GM21717 (cell line): ENCODE results near the gene LRPAP1.

Source experiments
- ATAC-seq: cut with Tn5 transposase; IDR thresholded peaks from one replicate; pipeline ENCODE4 v1.9.1; 2021; ENCODE audit warnings: mild to moderate bottlenecking, moderate library complexity; ENCODE audit not compliant: unreplicated experiment

The LRPAP1 gene

GRCh38 chr4:3501825-3502425 lies 30.3 kb downstream of the LRPAP1 start:
- ATAC-seq = no peak

- no peak for ATAC-seq
These were observed 30.9 kb downstream of the LRPAP1 start for GRCh38 chr4:3501126-3501824.

GRCh38 chr4:3500634-3501101 lies 31.6 kb downstream of the LRPAP1 start:
- no peak for ATAC-seq

GRCh38 chr4:3500111-3500510 lies 32.1 kb downstream of the LRPAP1 start:
- ATAC-seq = no peak

- no peak for ATAC-seq
These were observed 32.5 kb downstream of the LRPAP1 start for GRCh38 chr4:3499710-3500109.

GRCh38 chr4:3498901-3499510 lies 33.2 kb downstream of the LRPAP1 start:
- ATAC-seq = no peak

GRCh38 chr4:3498407-3498806 lies 33.8 kb downstream of the LRPAP1 start:
- ATAC-seq = no peak

- no peak for ATAC-seq
These were observed 34.5 kb downstream of the LRPAP1 start for GRCh38 chr4:3497523-3498389.

- ATAC-seq = no peak
These were observed 35.1 kb downstream of the LRPAP1 start for GRCh38 chr4:3497095-3497494.

GRCh38 chr4:3496021-3496420 lies 36.2 kb downstream of the LRPAP1 start:
- no peak for ATAC-seq

- no peak for ATAC-seq
These were observed 36.8 kb downstream of the LRPAP1 start for GRCh38 chr4:3495204-3495975.

- no peak for ATAC-seq
These were observed 37.8 kb downstream of the LRPAP1 start for GRCh38 chr4:3494462-3494871.

- no peak for ATAC-seq
These were observed 38.3 kb downstream of the LRPAP1 start for GRCh38 chr4:3493720-3494461.

GRCh38 chr4:3492741-3493719 lies 39.2 kb downstream of the LRPAP1 start:
- no peak for ATAC-seq

- no peak for ATAC-seq
These were observed 40.4 kb downstream of the LRPAP1 start for GRCh38 chr4:3491681-3492405.

GRCh38 chr4:3489451-3489962 lies 42.7 kb downstream of the LRPAP1 start:
- no peak for ATAC-seq

- no peak for ATAC-seq
These were observed 43.4 kb downstream of the LRPAP1 start for GRCh38 chr4:3488820-3489219.

GRCh38 chr4:3487861-3488260 lies 44.4 kb downstream of the LRPAP1 start:
- no peak for ATAC-seq
